ENCODE data around the gene PPM1H. TPM values are rescaled to one million over a fixed set of nuclear protein-coding genes. Genes with fewer than 3 reads are reported as not detected.
"Not testable (repeated sequence)": the region's sequence is repeated elsewhere in the genome, so short reads cannot be mapped to it uniquely, and the experiment has no call there.

Gene PPM1H
- total RNA-seq, 1 experiment from 2014 or later: 9.2 TPM

DNA sequence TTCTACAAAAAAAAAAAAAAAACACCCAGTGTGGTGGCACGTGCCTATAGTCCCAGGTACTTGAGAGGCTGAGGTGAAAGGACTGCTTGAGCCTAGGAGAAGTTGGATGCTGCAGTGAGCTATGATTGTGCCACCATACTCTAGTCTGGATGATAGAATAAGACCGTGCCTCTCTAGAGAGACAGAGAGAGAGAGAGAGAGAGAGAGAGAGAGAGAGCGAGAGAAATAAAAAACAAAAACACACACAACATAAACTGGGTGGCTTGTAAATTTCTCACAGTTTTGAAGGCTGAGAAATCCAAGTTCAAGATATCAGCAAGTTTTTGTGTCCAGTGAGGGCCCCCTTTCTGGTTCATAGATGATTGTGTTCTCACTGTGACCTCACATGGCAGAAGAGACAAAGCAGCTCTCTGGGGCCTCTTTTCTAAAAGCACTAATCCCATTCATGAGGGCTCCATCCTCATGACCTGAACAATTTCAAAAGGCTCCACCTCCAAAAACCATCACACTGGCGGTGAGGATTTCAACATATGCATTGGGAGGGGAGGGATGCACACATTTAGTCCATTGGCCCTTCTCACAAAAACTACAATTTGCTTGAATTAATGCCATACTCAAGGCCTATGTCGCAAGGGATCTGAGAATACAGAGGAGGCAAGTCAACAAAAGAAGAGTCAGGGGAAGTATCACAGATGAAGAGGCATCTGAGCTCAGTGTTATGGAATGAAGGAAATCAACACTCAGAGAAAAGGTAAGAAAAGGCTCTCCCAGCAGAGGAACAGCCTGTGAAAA lies 94.9 kb downstream of the PPM1H start:
- DNase-seq (ENCODE audit: low read depth): no peak

DNA sequence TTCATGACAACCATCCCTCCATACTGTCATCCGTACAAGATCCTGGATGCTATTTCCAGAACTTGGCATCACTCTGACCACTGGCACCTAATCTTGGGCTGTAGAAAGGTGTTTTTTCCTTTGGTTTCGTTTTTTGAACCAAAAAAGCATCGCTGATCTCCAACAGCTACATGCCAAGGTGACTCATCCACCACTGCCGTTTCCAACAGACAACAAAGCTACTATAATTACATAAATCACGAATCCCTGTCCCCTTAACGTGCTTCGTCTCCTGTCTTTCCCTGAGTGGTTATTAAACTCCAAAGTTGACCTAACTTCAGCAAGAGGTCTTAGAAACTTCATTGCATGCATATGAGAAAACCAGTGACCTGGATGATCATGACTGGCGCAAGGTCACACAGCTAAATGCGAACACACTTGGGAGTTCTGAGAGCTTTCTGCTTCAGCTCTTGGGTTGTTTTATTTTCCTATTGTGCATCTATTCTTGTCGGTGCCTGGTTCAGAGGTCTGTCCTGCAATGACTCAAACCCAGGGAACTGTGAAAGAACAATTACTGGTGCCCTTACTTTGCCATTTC lies 99.9 kb downstream of the PPM1H start:
- peak; percentile 90 for DNase-seq (ENCODE audit: low read depth)

DNA sequence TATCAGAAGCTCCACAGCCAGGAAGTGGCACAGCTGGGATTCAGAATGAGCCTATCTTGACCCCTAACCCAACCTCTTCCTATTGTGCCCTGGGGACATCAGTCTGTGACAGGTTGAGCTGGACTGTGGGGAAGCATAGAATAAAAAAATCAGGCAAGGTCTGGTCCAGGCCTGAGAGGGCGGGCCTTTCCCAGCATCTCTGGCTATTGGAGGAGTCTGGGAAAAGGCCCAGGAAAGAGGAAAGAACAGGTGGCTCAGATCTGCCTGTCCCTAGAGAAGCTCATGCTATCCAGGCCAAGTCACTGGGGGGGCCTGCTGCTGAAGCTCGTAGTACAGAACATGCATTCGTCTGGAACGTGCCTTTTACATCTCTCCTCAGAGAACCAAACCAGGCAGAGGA lies 100.5 kb downstream of the PPM1H start:
- DNase-seq (ENCODE audit: low read depth): peak; percentile 31

DNA sequence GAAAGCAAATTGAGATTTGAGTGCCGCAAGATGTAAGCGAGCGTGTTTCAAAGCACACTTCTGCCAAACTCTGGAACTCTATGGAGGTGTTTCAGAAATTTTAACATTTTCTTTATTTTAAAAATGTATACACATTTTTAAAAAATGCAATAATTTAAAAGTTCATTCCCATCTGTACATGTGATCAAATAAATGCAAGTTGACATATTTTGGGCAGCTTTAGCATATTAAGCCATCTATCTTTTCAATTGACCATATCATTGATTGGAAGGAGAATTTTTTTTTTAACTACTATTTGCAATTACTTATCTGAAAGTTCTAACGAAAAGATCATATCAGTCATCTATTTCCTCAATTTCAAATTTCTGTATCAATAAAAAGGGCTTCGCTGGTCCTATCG lies 101.3 kb downstream of the PPM1H start:
- no peak for DNase-seq (ENCODE audit: low read depth)

DNA sequence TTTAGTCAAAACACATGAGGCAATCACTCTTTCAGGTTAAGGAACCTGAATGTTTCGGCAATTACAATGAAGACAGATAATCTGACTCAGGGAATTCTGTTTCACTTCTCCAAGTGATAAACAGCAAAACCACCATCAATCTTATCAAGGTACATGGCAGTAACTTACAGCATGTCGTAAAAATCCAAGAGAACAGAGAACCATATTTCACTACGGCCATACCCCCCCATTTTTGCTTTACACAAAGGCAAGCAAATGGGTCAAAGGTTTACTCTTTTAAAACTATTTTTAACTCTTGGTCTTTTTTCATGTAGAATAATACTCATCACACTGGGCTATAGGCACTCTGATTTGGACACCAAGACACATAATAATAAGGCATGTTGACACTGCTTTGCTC lies 102.4 kb downstream of the PPM1H start:
- DNase-seq (ENCODE audit: low read depth): no peak

DNA sequence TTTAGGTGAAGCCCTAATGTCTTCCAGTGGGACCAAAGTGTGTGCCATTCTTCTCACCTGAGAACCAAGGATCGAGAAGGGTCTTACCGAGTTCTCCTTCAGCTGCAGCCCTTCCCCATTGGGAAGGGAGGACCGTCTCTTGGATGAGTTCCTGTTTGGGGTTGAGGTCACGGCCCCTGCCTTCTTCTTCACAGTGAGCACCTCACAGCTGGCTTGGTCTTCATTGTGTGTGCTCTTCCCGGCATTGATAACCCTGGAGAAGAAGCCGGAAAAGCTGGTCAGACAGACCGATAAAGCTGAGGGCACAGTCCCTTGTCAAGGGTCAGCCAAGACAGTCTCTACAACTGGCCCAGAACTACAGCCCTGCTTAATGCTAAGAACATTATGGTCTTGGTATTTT lies 102.9 kb downstream of the PPM1H start:
- no peak for DNase-seq (ENCODE audit: low read depth)

DNA sequence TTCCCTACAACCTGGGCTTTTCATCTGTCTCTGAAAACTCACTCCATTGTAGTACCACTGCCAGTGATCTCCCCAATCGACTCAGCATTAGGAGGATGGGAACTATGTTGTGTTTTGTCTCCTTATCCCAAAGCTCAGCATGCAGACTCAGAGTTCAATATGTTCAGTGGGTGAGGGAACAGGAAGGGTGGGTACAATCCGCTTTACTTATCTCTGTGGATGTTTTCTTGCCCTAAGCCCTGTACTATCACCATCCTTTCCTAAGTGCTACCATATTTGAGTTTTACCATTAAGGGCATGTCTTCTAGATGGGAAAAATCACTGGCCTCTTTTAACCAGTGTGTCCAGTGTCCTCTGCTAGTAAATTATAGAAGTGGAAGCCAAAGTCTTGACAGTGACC lies 107.1 kb downstream of the PPM1H start:
- DNase-seq (ENCODE audit: low read depth): no peak

DNA sequence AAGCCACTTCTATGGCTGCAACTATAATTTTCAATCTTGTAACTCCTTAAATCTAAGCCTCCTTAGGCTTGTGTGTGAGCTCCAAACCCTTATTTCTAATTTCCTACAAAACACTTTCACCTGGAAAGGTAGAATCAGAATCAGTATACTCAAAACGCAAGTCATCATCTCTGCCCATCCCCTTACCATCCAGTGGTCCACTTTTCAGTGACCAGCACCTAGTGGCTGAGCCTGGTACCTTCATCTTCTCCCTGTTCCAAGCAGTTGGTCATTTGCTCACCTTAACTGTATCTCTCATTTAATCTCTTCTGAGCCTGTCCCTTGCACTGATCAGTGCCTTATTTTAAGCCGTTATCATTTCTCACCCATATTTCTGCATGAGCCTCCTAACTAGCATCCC lies 107.9 kb downstream of the PPM1H start:
- DNase-seq (ENCODE audit: low read depth): no peak

DNA sequence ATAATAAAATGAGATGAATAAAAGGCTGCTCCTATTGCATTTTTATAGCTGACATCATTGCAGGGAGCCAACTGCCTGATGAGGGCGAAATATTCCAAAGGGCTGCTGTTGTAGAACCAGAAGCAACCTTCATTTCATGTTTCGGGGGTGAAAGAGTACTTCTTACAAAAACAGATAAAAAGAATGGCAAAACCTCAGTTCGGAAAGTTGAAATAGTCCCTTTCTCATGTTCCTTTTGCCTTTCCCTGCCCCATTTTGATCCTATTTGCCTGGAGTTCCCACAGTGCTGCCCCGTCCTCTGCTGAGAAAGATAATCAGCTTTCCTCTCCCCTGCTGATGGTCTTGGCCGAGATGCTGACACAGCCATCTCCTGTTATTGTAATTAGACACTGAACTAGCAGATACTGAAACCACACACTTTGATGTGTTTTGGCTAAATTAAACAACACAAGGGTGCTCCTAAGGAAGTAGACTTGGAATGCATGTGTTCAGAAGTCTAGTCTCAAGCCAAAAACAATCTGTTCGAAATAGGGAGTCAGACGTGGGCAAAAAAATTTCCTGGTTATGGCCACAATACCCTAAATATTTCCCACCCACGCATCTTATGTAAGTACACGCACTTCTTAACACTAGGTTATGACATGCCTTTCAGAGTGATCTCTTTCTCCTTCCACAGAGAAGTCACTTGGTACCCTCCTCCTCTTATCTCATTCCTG lies 117.2 kb downstream of the PPM1H start:
- DNase-seq (ENCODE audit: low read depth): peak; percentile 78

DNA sequence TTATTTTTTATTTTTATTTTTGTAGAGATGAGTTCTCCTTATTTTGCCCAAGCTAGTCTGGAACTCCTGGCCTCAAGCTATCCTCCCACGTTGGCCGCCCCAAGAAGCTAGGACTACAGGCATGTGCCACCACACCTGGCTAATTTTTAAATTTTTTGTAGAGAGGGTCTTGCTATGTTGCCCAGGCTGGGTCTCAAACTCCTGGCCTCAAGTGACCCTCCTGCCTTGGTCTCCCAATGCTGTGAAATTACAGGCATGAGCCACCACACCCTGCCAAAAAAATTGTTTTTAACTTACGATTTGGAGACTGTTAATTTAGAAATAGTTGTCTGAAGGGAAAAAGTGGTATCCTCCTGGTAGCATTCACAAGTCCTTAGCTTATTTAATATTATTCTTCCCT lies 120.7 kb downstream of the PPM1H start:
- no peak for DNase-seq (ENCODE audit: low read depth)

DNA sequence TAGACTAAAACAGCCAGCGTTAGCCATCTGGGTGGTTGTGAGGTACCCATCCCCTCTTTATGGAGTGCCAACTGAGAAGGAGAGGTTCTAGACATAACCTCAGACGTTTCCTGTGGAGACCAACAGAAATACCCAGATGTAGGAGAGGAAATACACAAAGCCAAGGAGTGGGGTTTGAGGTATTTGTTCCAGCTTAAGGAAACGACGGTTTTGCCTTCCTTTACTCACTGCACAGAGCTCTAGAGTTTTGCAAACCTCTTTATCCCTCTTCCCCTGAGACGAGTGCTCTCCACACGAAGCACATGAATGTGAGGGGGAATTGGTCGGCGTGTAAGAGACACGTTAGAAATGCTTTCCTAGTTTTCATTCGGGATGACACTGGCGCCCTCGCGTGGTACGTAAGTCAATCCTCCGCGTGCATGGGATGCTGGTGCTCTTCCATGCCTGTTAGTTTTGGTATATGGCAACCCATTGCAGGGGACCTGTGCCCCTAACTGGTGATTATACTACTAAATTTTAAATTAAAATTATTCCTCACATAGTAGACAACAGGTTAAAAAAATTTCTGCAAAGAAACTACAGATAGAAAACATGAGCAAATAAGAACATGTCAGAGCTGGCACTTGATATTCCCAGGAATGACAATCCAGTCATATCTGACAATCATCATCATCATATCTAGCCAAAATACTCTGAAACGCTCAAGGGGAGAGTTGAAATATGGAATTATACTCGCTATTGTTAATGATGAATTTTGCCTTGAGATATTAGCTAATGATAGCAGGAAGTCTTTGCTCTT lies 121.7 kb downstream of the PPM1H start:
- DNase-seq (ENCODE audit: low read depth): peak; percentile 64

DNA sequence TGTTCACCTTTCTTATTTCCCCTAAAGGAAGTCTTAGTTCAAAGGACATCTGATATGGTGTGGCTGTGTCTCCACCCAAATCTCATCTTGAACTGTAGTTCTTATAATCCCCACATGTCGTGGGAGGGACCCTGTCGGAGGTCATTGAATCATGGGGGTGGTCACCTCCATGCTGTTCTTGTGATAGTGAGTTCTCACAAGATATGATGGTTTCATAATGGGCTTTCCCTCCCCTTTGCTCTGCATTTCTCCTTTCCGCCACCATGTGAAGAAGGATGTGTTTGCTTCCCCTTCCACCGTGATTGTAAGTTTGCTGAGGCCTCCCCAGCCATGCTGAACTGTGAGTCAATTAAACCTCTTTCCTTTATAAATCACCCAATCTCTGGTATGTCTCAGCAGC lies 123.5 kb downstream of the PPM1H start:
- not testable (repeated sequence) for DNase-seq (ENCODE audit: low read depth)

DNA sequence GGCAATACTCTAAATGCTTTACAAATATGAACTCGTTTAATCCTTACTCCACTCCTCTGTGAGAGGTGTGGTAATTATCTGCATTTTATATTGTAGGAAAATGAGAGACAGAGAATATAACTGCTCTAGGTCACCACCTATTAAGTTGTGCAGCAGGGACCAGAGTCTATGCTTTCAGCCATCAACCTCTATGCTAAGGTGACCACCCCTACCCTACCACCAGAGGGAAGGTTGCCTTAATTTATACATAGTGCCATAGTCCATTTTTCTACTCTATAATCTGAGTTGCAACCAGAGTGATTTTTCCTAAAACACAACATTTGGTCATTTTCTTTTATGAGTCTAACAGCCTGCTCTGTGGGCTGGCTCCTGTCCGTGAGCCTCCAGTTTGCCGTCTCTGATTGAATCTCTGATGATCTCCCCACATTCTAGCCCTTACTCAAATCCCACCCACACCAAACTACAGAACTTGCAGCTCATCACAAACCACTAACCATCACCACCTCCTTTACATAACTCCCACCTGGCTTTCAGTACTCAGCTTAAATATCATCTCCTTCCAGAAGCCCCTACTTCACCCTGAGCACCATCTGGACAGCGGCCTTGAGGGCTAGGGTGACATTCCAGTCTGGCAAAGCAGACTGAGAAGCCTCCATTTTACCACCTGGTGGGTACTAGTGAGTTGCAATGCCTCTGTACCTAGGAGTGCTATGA lies 126.6 kb downstream of the PPM1H start:
- DNase-seq (ENCODE audit: low read depth): no peak

DNA sequence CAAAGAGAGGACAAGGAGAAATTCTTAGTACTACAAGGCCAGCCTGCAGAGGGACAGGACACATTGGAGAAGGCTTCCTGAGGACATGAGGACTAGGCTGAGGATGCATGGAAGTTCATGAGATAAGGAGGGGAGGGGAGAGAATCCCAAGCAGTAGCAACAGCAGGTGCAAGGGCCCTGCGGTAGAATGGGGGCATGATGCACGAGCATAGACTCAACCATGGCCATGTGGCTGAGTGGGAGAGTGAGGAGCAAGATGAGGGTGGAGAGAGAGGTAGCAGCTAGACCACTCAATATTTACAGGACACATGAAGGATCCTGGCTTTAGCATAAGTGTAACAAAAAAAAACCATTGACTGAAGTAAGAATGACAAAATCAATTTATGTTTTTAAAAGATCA lies 128.1 kb downstream of the PPM1H start:
- no peak for DNase-seq (ENCODE audit: low read depth)

DNA sequence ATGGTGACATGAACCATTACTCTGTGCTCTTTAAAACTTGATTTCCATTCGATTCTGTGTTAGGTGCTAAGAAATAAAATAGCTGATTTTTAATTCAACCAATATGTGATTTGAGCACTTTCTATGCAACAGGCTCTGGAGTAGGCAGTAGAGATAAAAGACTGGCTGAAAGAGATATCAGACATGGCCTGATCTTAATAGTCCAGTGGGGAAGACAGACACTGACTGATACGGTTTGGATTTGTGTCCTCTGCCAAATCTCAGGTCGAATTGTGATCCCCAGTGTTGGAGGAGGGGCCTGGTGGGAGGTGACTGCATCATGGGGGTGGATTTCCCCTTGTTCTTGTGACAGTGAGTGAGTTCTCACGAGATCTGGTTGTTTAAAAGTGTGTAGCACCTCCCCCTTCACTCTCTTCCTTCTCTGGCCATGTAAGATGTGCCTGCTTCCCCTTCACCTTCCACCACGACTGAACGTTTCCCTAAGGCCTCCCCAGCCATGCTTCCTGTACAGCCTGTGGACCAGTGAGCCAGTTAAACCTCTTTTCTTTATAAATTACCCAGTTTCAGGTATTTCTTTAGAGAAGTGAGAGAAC lies 128.6 kb downstream of the PPM1H start:
- no peak for DNase-seq (ENCODE audit: low read depth)

DNA sequence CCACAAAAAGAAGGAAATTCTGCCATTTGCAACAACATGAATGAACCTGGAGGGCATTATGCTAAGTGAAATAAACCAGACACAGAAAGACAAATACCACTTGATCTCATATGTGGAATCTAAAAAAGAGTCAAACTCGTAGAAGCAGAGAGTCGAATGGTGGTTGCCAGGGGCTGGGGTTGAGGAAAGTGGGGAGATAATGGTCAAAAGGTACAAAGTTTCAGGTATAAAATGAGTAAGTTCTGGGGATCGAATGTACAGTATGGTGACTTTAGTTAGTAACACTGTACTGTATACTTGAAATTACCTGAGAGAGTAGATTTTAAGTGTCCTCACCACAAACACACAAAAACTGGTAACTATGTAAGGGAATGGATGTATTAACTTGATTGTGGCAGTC lies 129.4 kb downstream of the PPM1H start:
- DNase-seq (ENCODE audit: low read depth): no peak

DNA sequence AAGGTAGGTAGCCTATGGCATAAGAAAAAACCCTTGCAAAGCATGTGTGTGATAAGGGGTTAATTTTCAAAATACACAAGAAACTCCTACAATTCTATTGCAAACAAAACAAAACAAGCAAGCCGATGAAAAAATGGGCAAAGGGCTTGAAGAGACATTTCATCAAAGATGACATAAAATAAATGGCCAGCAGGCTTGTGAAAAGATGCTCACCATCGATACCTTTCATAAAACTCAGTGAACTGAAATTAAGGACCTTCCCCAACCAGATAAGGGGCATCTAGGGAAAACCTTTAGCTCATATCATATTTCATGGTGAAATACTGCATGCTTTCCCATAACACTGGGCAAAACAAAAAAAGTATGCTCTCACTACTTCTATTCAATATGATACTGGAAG lies 131.2 kb downstream of the PPM1H start:
- DNase-seq (ENCODE audit: low read depth): no peak

DNA sequence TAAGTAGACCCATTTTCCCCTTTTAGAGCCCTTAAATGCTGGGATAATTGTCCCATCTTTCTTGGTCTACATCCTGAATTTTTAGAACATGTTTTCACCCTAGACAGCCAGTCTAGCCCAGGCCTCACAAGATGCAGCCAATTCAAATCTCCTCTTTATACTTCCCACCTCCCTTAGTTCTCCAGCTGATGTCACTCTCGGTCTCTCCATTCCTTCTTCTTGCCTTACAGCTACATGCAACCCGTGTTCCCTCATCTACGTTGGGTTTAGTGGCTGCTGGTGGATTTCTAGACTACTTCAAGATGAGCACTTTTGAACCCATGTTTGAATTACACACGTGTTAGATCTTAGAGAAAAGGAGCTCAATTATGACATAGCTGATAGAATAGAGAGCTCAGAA lies 132.0 kb downstream of the PPM1H start:
- DNase-seq (ENCODE audit: low read depth): peak; percentile 38

DNA sequence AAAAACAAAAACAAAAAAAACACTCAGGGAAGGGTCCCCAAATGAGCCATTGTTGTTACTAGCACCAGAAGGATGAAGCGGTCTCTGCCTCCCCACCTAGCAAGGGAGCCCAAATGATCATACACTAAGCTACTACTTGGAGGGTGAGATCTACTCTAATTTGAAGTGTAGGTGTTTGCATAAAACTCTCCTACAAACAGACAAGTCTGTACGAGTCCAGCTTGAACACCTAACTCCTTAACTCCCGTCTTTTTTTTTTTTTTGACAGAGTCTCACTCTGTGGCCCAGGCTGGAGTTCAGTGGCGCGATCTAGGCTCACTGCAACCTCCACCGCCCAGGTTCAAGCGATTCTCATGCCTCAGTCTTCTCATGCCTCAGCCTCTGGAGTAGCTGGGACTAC lies 132.6 kb downstream of the PPM1H start:
- DNase-seq (ENCODE audit: low read depth): no peak

DNA sequence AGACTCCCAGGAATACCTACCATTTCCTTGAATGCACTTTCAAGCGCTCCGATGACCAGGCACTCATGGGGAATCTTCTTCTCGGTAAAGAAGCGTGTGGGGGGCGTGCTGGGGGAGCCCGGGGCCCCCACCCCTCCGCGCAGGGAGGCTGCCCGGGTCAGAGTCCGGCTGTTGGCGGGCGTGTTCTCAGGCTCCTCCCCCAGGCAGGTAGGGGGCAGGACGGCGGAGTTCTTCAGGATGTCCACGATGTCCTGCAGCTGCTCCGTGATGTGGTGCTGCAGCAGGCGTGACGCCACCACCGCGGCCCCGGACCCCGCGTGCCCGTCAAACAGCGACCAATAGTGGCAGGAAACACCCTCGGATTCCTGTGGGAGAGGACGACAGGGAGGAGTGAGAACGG lies 133.2 kb downstream of the PPM1H start:
- DNase-seq (ENCODE audit: low read depth): no peak

DNA sequence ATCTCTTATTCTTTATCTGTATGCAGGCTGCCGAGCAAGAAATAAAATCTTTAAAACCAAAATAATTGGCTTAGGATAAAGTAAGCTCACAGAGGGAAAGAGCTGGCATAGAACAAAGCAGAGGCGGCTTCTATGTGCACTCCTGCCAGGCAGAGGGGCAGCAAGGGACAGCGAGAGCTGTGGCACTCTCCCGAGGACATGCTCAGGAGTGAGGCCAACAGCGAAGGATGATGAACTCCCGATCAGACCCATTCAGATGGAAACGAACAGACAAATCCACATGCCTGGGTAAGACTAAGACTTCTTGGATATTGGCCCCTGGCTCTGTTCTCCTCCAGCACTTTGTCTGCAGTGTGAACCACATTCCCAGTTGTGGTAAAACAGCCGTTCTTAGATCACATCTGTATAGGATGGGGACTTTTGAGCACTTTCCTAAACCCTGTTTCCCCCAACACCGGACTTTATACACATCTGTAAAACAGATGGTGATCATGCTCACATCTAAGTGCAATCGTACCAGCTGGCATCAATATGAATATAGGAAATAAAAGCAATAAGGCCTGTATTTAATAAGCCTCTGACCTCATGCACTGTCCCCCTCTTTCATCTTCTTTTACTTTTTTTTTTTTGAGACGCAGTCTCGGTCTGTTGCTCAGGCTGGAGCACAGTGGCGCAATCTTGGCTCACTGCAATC lies 134.1 kb downstream of the PPM1H start:
- no peak for DNase-seq (ENCODE audit: low read depth)

Data from M059J (cell line).